A549 (cell line): ENCODE measurements around the gene MMP24OS.

ENCODE experiments used
- CEBPB ChIP-seq, 2 experiments: fragments of >200 bp in 1 of 2; sonication (Bioruptor Twin) in 1 of 2; formaldehyde crosslinking in 1 of 2; IDR thresholded peaks; 2 replicates each; pipeline ENCODE4 v1.6.1; 2012 to 2016
- CHD2 ChIP-seq: fragments of 150-350 bp; IDR thresholded peaks from 2 replicates; pipeline ENCODE4 v1.6.1; 2014; ENCODE audit warnings: low read length; ENCODE audit not compliant: partially characterized antibody
- CTCF ChIP-seq: fragments of >200 bp; sonication (Bioruptor Twin); formaldehyde crosslinking; IDR thresholded peaks from 3 replicates; pipeline ENCODE4 v1.5.1; 2016
- EHF ChIP-seq: fragments of 250-450 bp; sonication (Bioruptor Pico); IDR thresholded peaks from 2 replicates; pipeline ENCODE4 v1.5.0; 2020; ENCODE audit warnings: mild to moderate bottlenecking
- RAD21 ChIP-seq, 2 experiments: fragments of >200 bp in 1 of 2; sonication (Bioruptor Twin) in 1 of 2; formaldehyde crosslinking in 1 of 2; IDR thresholded peaks in 1 of 2; conservative IDR thresholded peaks in 1 of 2; 2 replicates in 1 of 2; 3 replicates in 1 of 2; pipeline ENCODE4 v1.6.1; 2012 to 2018; ENCODE audit warnings: inconsistent platforms in 1 of 2
- RCOR1 ChIP-seq: fragments of 150-350 bp; IDR thresholded peaks from 2 replicates; pipeline ENCODE4 v1.6.1; 2014; ENCODE audit warnings: antibody characterized with exemption, low read length, low read depth
- RFX5 ChIP-seq: fragments of 450-650 bp; IDR thresholded peaks from 2 replicates; pipeline ENCODE4 v1.7.1; 2014; ENCODE audit warnings: antibody characterized with exemption, mild to moderate bottlenecking, moderate library complexity
- SMC3 ChIP-seq: fragments of >200 bp; sonication (Bioruptor Twin); formaldehyde crosslinking; IDR thresholded peaks from 3 replicates; pipeline ENCODE4 v1.6.1; 2018; ENCODE audit warnings: inconsistent platforms

DNA sequence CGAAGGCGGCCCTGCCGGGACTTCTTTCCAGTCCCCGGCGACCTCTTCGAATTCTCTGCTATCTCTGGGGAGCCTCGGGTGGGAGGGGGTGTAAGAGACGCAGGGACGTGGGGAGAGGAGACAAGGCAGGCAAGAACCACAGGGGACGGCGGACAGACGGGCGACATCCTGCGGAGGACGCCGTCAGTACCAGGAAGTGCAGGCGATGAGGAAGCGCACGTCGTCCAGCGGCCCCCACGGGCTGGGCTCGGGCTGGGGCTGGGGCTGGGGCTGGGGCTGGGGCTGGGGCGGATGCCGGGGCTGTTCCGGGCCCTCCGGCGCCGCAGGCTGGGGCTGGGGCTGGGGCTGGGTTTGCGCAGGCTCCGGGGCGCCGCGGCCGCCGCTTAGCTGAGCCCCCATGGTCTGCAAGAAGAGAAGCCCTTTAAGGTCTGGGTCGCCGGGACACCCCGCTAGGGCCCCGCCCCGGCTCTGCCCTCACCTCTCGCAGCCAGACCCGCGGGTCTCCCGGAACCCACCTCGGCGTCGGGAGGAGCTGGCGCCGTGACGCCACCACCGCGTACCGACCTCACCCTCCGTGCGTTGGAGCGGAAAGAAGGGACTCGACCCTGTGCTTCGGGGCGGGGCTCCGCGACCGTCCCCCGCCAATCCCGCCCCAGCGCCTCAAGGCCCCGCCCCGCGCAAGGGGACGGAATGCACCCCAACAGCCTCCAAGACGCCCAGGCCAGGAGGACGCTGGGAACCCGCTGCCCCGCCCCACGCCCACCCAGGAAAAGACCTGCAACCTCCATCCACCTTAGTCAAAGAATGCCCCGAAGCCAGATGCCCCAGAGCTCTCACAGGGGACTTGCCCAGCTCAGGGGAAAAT is at the start of gene MMP24OS:
- TF ChIP-seq CTCF, result no peak; the same call in 2 of the 3 replicates
- no peak for TF ChIP-seq EHF (CRISPR knock-in tag)
- no peak for TF ChIP-seq CEBPB (IDR thresholded peaks at IDR 0.05)
- TF ChIP-seq SMC3, result peak; percentile 26; the same call in 2 of the 3 replicates
- no peak for TF ChIP-seq CHD2
- TF ChIP-seq RAD21 (conservative IDR thresholded peaks at IDR 0.05 in 1 of 2, IDR thresholded peaks at IDR 0.05 in 1 of 2), result peak in 1 of 2 experiments; percentile 21; a peak in 3 of 5 replicates
- TF ChIP-seq RFX5, result no peak
- no peak for TF ChIP-seq RCOR1
